Measurements from ENCODE around the gene STAC2. TPM values are rescaled to one million over a fixed set of nuclear protein-coding genes. Genes with fewer than 3 reads are reported as not detected.

The STAC2 gene
- total and polyA plus RNA-seq, 2 of the 13 experiments (the other 11 are each of a cell fraction or from before 2014, with no cell fraction given): not detected

DNA sequence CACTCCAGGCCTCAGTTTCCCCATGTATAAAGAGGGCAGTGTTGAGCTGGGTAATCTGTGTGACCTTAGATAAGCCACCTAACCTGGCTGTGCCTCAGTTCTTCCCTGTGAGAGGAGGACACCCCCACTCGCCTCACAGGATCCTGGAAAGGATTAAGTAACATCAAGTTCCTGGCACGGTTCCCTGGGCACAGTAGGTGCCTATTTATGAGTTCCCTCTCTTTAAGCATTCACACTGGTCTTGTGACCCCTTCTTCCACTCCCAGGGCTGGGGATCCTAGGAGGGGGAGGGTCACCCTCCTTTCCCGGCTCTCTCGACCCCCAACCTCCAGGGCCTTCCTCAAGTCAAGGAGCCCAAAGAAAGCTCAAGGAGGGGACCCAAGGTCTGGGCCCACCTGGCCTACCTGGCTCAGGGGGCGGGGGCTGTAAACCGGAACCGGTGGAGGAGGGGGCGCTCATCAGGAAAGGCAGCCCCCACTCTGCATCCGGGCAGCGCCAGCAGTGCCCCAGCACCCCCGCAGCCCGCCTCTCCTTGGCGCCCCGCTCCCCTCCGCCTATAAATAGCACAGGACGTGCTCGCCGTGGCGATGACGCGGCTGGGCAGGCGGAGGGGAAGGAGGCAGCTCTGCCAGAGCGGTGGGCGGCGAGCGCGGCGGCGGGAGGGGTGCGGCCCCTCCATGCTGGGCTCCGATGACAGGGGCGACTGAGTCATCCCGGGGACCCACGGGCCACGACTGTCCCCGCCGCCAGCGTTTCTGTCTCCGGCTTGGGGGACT is 16.2 kb downstream of the STAC2 start:
- 25% methylated on average over 13 of the region's 39 CpGs for WGBS (ENCODE audit: low lambda C conversion rate)
- BruUV-seq (replicated peaks): no TSS peak
- no peak overlapping the region for H3K27ac ChIP-seq (ENCODE audit: extremely low read length, insufficient read depth, low read length)
- TF ChIP-seq NR3C1 (CRISPR knock-in tag; IDR thresholded peaks at IDR 0.05): no peak
- peak; percentile 17 for TF ChIP-seq HNRNPK (IDR thresholded peaks at IDR 0.05; ENCODE audit: low read depth, low read length, poor library complexity, severe bottlenecking)
- ATAC-seq (no peak), FAIRE-seq (no peak), DNase-seq (ENCODE audit: low spot score) (no peak)
- POLR2A ChIA-PET: interaction anchor here (3.0 kb wide), 1 partner anchor 10 kb away, joined by 22 read pairs; the partner anchor contains the start of gene RPL19
- no peaks in the 10 kb centered on the region for H3K79me2 ChIP-seq (ENCODE audit: insufficient read depth, low read length)
- no peak overlapping the region for H2AFZ ChIP-seq (ENCODE audit: low read length)
- H3K4me1 ChIP-seq (ENCODE audit: insufficient read depth, low read length): no peaks in the 10 kb centered on the region
- intact Hi-C loops (cut with micrococcal nuclease; ENCODE audit: unreplicated experiment): no loop called here
- no peak overlapping the region for H3K9ac ChIP-seq (ENCODE audit: insufficient read depth, low read depth, low read length)
- H3K36me3 ChIP-seq (replicated peaks in 1 of 2; ENCODE audit: control insufficient read depth in 1 of 2, insufficient read depth in 2 of 2, low read length in 2 of 2): peaks cover 4 to 7% of the 10 kb centered on the region in 2 experiments; a peak in 4 of 5 replicates
- H3K27me3 ChIP-seq (ENCODE audit: control insufficient read depth in 1 of 2, insufficient read depth in 2 of 2, low read length in 2 of 2): peaks cover 13 to 58% of the 10 kb centered on the region in 2 experiments; a peak in 4 of 5 replicates
- no peak overlapping the region for H3K4me2 ChIP-seq (ENCODE audit: low read depth, low read length)
- in situ Hi-C loops (cut with HindIII; ENCODE audit: extremely low pct_ligation_motif_present, low pct_unique_long_range_greater_than_20kb): no loop called here
- CTCF ChIA-PET (ENCODE audit: low intra/inter-chr PET ratio, low total read pairs): interaction anchor here (4.3 kb wide), 1 partner anchor 35 kb away, joined by 35 read pairs; no protein-coding TSS in a partner anchor
- H3K9me3 ChIP-seq (ENCODE audit: low read length): no peaks in the 10 kb centered on the region
- no peaks in the 10 kb centered on the region; the same call in 1 of the 2 replicates for H4K20me1 ChIP-seq (ENCODE audit: insufficient read depth, low read length)
- H3K4me3 ChIP-seq (replicated peaks in 1 of 3; ENCODE audit: insufficient read depth in 1 of 3, low read depth in 2 of 3, low read length in 3 of 3): no peak overlapping the region

DNA sequence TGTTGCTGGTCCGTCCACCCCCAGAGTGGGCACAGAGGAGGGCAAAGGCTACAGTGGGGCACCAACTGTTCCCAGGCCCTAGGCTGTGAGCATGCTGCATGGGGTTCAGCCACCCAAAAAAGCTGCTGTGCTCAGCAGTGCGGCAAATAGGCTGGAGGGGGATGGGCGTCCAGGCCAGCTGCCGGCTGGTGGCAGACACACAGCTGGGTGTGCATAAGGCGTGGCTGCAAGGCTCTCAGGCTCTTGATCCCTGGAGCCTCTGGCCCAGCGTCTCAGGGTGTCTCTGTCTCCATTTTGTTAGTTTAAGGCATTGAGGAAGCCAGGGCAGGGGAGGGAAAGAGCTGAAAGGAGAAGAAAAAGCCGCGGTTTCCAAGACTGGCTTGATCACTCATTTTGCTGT is 16.9 kb downstream of the STAC2 start:
- ATAC-seq: no peak
- POLR2A ChIA-PET: interaction anchor here (3.0 kb wide), 1 partner anchor 9 kb away, joined by 22 read pairs; the partner anchor contains the start of gene RPL19
- CTCF ChIA-PET (ENCODE audit: low intra/inter-chr PET ratio, low total read pairs): interaction anchor here (0.9 to 4.3 kb wide), 2 partner anchors 33 to 36 kb away, joined by 3 to 35 read pairs; no protein-coding TSS in a partner anchor
- no peak overlapping the region for H3K4me3 ChIP-seq (replicated peaks in 1 of 3; ENCODE audit: insufficient read depth in 1 of 3, low read depth in 2 of 3, low read length in 3 of 3)
- no peak for FAIRE-seq
- no peaks in the 10 kb centered on the region for H3K79me2 ChIP-seq (ENCODE audit: insufficient read depth, low read length)
- peaks cover 3% of the 10 kb centered on the region for H4K20me1 ChIP-seq (ENCODE audit: insufficient read depth, low read length)
- no peak for DNase-seq (ENCODE audit: low spot score)
- H3K4me1 ChIP-seq (ENCODE audit: insufficient read depth, low read length): no peaks in the 10 kb centered on the region
- intact Hi-C loops (cut with micrococcal nuclease; ENCODE audit: unreplicated experiment): no loop called here
- WGBS (ENCODE audit: low lambda C conversion rate): 21% methylated on average over 7 of the region's 8 CpGs
- H3K27me3 ChIP-seq (ENCODE audit: control insufficient read depth in 1 of 2, insufficient read depth in 2 of 2, low read length in 2 of 2): peaks cover 13 to 53% of the 10 kb centered on the region in 2 experiments; a peak in 4 of 5 replicates
- H3K36me3 ChIP-seq (replicated peaks in 1 of 2; ENCODE audit: control insufficient read depth in 1 of 2, insufficient read depth in 2 of 2, low read length in 2 of 2): peaks cover 8 to 13% of the 10 kb centered on the region in 2 experiments
- H3K9ac ChIP-seq (ENCODE audit: insufficient read depth, low read depth, low read length): no peak overlapping the region
- TF ChIP-seq, protein P1, sequence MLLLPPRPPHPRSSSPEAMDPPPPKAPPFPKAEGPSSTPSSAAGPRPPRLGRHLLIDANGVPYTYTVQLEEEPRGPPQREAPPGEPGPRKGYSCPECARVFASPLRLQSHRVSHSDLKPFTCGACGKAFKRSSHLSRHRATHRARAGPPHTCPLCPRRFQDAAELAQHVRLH (CRISPR knock-in tag; IDR thresholded peaks at IDR 0.05; ENCODE audit: borderline replicate concordance, low read depth): no peak
- TF ChIP-seq ZNF768 (CRISPR knock-in tag; IDR thresholded peaks at IDR 0.05) (peak; percentile 69; the same call in 1 of the 2 replicates), KLF11 (CRISPR knock-in tag; IDR thresholded peaks at IDR 0.05) (no peak), HNRNPH1 (optimal IDR thresholded peaks at IDR 0.05; ENCODE audit: low read depth, low read length) (no peak), MTF1 (CRISPR knock-in tag; IDR thresholded peaks at IDR 0.05) (no peak), ZNF331 (CRISPR knock-in tag; IDR thresholded peaks at IDR 0.05) (peak; percentile 91)
- no peak overlapping the region for H3K4me2 ChIP-seq (ENCODE audit: low read depth, low read length)
- no TSS peak for BruUV-seq (replicated peaks)
- in situ Hi-C loops (cut with HindIII; ENCODE audit: extremely low pct_ligation_motif_present, low pct_unique_long_range_greater_than_20kb): no loop called here
- H3K9me3 ChIP-seq (ENCODE audit: low read length): no peaks in the 10 kb centered on the region
- H2AFZ ChIP-seq (ENCODE audit: low read length): no peak overlapping the region
- no peak overlapping the region for H3K27ac ChIP-seq (ENCODE audit: extremely low read length, insufficient read depth, low read length)
